Natural killer cell (primary cell): ENCODE data around the gene C13orf46. TPM values are rescaled to one million over a fixed set of nuclear protein-coding genes. Genes with fewer than 3 reads are reported as not detected.

ENCODE experiments used
- ATAC-seq, 3 donors: fragments of 150-1000 bp in 2 of 3; fragments of 200-7000 bp in 1 of 3; cut with Tn5 transposase; 1 replicate in 1 of 3; 2 replicates in 2 of 3; pipeline ENCODE4 v1.10.0; 2021; ENCODE audit warnings: mild to moderate bottlenecking in 2 of 3, moderate library complexity in 2 of 3
- DNase-seq, 2 donors: peaks; one replicate each; pipeline versions ENCODE4 v3.0.0 to v3.0.0-alpha.2; 2013 to 2021; ENCODE audit warnings: mixed read lengths in 1 of 2
- H3K27ac ChIP-seq: one replicate; pipeline ENCODE4 v1.5.1; 2013; ENCODE audit warnings: mild to moderate bottlenecking, low read length
- H3K27me3 ChIP-seq: one replicate; pipeline ENCODE4 v1.6.1; 2013; ENCODE audit warnings: low read length; ENCODE audit not compliant: control insufficient read depth, insufficient read depth
- H3K36me3 ChIP-seq: one replicate; pipeline ENCODE4 v1.6.1; 2013; ENCODE audit warnings: low read length; ENCODE audit not compliant: control insufficient read depth, insufficient read depth
- H3K4me1 ChIP-seq: one replicate; pipeline ENCODE4 v1.6.1; 2013; ENCODE audit warnings: low read length; ENCODE audit not compliant: control insufficient read depth, insufficient read depth
- H3K4me3 ChIP-seq: one replicate; pipeline ENCODE4 v1.5.1; 2013; ENCODE audit warnings: low read length
- H3K9me3 ChIP-seq: one replicate; pipeline ENCODE4 v1.6.1; 2013; ENCODE audit warnings: low read length; ENCODE audit not compliant: control insufficient read depth, insufficient read depth
- H3K27ac Mint-ChIP-seq, 2 donors: one replicate each; pipeline ENCODE4 v1.8.0; 2022; ENCODE audit warnings: mild to moderate bottlenecking in 2 of 2, mixed read lengths in 2 of 2, moderate library complexity in 1 of 2
- H3K27me3 Mint-ChIP-seq, 2 donors: one replicate each; pipeline ENCODE4 v1.8.0; 2022; ENCODE audit warnings: low read depth in 2 of 2, mixed read lengths in 2 of 2
- H3K36me3 Mint-ChIP-seq: one replicate; pipeline ENCODE4 v1.8.0; 2022; ENCODE audit warnings: mixed read lengths
- H3K4me1 Mint-ChIP-seq, 2 donors: one replicate each; pipeline ENCODE4 v1.8.0; 2022; ENCODE audit warnings: mixed read lengths in 2 of 2
- H3K4me3 Mint-ChIP-seq: one replicate; pipeline ENCODE4 v1.8.0; 2022; ENCODE audit warnings: mild to moderate bottlenecking, moderate library complexity, mixed read lengths
- H3K9me3 Mint-ChIP-seq, 2 donors: one replicate each; pipeline ENCODE4 v1.8.0; 2022; ENCODE audit warnings: mixed read lengths in 2 of 2
- CTCF ChIP-seq: fragments of 200-600 bp; IDR thresholded peaks from one replicate; pipeline ENCODE4 v1.8.0; 2022; ENCODE audit warnings: antibody characterized with exemption
- WGBS: methylation state at CpG from one replicate; pipeline ENCODE4 v1.1.7; 2013; ENCODE audit warnings: missing lambda C conversion rate; ENCODE audit not compliant: insufficient coverage; 5-methylcytosine and 5-hydroxymethylcytosine counted together
- intact Hi-C: fragments of 100-400 bp; cut with micrococcal nuclease; formaldehyde crosslinking; loops from one replicate; pipeline ENCODE4 v1.14.2; 2022
- total RNA-seq, 4 donors: library from RNA; stranded (reverse); fragments of 120-200 nt in 1 of 4; gene quantifications; one replicate each; pipeline versions ENCODE4 v1.2.3 to v1.2.4, GENCODE V29; 2013 to 2022

Gene C13orf46
- total RNA-seq, 3 donors from 2014 or later (not counting 1 experiment from before 2014, with no cell fraction given), result 21.1 to 23.9 (median 23.5) TPM

- DNase-seq (no peak), ATAC-seq (peak in 1 of 3 donors; percentile 25)
- Mint-ChIP-seq H3K9me3 (no peaks in the 10 kb centered on the region), H3K27ac (no peak overlapping the region), H3K4me3 (no peak overlapping the region), H3K4me1 (peaks cover 0 to 40% of the 10 kb centered on the region in 2 donors), H3K36me3 (peaks cover 8% of the 10 kb centered on the region), H3K27me3 (no peaks in the 10 kb centered on the region)
- 92% methylated on average over 14 of the region's 14 CpGs for WGBS
- H3K27ac ChIP-seq, result no peak overlapping the region
- no peak overlapping the region for H3K4me3 ChIP-seq
- peaks cover 2% of the 10 kb centered on the region for H3K4me1 ChIP-seq
- H3K36me3 ChIP-seq, result peaks cover 17% of the 10 kb centered on the region
- H3K9me3 ChIP-seq, result no peaks in the 10 kb centered on the region
- H3K27me3 ChIP-seq, result no peaks in the 10 kb centered on the region
- intact Hi-C loops, result no loop called here
- TF ChIP-seq CTCF, result no peak
These were observed 17.3 kb downstream of the C13orf46 start for GRCh38 chr13:113956571-113956970.

- intact Hi-C loops, result no loop called here
- H3K27ac Mint-ChIP-seq, result peak overlapping the region; percentile 40 to 45
- 93% methylated on average over 27 of the region's 27 CpGs for WGBS
These were observed 18.2 kb downstream of the C13orf46 start for GRCh38 chr13:113955691-113956090.

GRCh38 chr13:113955235-113955634 lies 18.6 kb downstream of the C13orf46 start:
- Mint-ChIP-seq H3K27me3 (no peaks in the 10 kb centered on the region), H3K9me3 (no peaks in the 10 kb centered on the region), H3K27ac (peak overlapping the region; percentile 22 to 48), H3K4me1 (peaks cover 0 to 52% of the 10 kb centered on the region in 2 donors), H3K4me3 (no peak overlapping the region), H3K36me3 (peaks cover 8% of the 10 kb centered on the region)
- intact Hi-C loops, result no loop called here
- Histone ChIP-seq H3K4me1 (peaks cover 11% of the 10 kb centered on the region), H3K36me3 (peaks cover 17% of the 10 kb centered on the region), H3K27ac (no peak overlapping the region), H3K27me3 (no peaks in the 10 kb centered on the region), H3K9me3 (no peaks in the 10 kb centered on the region), H3K4me3 (no peak overlapping the region)
- WGBS, result 97% methylated on average over 29 of the region's 29 CpGs
- DNase-seq (no peak), ATAC-seq (no peak)
- no peak for TF ChIP-seq CTCF

More at GRCh38 chr13:113955691-113956090, 18.2 kb downstream of the C13orf46 start:
- peaks cover 8% of the 10 kb centered on the region for H3K36me3 Mint-ChIP-seq
- no peak overlapping the region for H3K4me3 ChIP-seq
- TF ChIP-seq CTCF, result no peak
- no peaks in the 10 kb centered on the region for H3K9me3 Mint-ChIP-seq
- peaks cover 10% of the 10 kb centered on the region for H3K4me1 ChIP-seq
- no peaks in the 10 kb centered on the region for H3K27me3 Mint-ChIP-seq
- DNase-seq, result no peak
- no peaks in the 10 kb centered on the region for H3K9me3 ChIP-seq
- peaks cover 0 to 48% of the 10 kb centered on the region in 2 donors for H3K4me1 Mint-ChIP-seq
- no peak overlapping the region for H3K27ac ChIP-seq
- no peak for ATAC-seq
- no peaks in the 10 kb centered on the region for H3K27me3 ChIP-seq
- peaks cover 17% of the 10 kb centered on the region for H3K36me3 ChIP-seq
- peak overlapping the region; percentile 47 for H3K4me3 Mint-ChIP-seq
